IPS-18c (cell line): ENCODE data around the gene DLX3.

Experiments used
- H3K4me3 ChIP-seq: 2 replicates; pipeline ENCODE4 v1.7.0; 2013; ENCODE audit warnings: low read depth, mild to moderate bottlenecking, low read length, moderate library complexity; ENCODE audit not compliant: insufficient read depth
- H3K9me3 ChIP-seq: one replicate; pipeline ENCODE4 v1.6.1; 2013; ENCODE audit warnings: mild to moderate bottlenecking, low read length, moderate library complexity; ENCODE audit not compliant: control insufficient read depth, insufficient read depth

The DLX3 gene

GRCh38 chr17:49985310-49985990 lies 9.6 kb downstream of the DLX3 start:
- Histone ChIP-seq H3K9me3 (no peaks in the 10 kb centered on the region), H3K4me3 (no peak overlapping the region)

DNA sequence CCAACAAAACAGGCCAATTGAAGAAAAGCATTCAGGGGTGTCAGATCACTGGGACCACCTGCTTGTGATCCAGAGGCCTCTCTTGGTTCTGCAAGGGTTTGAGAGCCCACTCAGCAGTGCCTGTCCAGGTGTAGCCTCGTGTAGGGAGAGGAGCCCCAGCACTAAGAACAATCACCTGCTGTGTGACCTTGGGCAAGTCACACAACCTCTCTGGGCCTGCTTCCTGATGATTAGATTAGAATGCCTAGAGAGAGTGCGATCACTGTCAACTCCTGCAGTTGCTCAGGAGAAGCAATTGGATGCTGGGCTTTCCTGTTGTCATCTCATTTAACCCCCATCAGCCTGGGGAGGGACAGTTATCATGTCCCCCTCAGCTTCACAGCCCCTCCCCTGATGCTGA lies 10.2 kb downstream of the DLX3 start:
- Histone ChIP-seq H3K4me3 (no peak overlapping the region), H3K9me3 (no peaks in the 10 kb centered on the region)

- Histone ChIP-seq H3K9me3 (no peaks in the 10 kb centered on the region), H3K4me3 (no peak overlapping the region)
These were observed 10.7 kb downstream of the DLX3 start for GRCh38 chr17:49984283-49984682.

DNA sequence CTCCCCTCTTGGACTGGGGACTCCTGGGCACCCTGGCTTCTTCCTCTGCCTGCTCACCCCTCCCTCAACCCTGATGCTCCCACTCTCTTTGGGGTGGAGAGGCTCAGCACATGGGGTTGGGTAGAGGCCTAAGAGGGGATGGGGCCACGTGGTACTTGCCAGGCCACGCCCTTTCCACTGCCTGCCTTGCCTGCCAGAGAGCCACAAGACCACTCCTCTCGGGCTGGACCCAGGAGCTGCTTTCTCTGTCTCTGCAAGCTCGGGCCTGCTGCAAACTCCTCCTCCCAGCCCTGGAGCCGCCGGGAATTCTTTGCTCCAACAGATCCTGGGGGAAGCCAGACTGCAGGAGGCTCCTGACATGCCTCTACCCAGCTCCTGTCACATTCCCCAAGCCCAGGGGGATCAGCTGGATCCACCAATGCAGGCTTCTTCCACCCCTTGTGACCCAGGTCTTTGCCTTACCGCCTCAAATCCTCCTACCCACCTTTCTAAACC lies 14.3 kb downstream of the DLX3 start:
- Histone ChIP-seq H3K4me3 (no peak overlapping the region), H3K9me3 (no peaks in the 10 kb centered on the region)

DNA sequence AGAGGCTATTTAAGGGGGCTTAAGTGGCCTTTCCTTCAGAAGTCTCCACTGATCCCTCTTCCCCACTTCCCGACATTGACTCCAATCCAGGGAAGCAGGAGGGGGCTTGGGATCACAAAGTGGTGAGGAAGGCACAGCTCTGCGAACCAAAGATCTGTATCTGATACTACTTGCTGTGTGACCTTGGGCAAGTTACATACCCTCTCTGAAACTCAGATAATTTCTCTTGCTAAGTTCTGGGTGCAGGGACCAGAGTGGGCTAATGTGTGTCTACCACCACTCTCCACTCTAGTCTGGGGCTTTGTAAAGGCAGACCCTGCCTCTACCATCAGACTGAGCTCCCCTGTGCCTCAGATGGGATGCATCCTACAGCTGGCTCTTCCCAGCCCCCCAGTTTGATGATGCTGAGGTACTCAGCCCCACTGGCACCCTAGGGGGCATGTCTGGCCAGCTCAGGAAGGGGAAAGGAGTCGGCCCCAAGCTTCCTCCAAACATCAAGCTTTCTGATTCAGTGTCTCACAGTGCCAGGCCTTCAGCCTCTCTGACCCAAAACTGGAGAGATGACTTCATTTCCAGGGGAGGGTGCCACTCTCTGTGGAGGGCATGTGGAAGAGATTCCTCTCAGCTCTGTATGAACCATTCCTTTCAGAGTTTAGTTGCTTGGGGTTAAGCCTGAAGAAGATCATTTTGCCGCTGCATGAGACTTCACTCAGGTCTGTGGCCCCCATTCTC lies 15.1 kb downstream of the DLX3 start:
- Histone ChIP-seq H3K9me3 (no peaks in the 10 kb centered on the region), H3K4me3 (no peak overlapping the region)

DNA sequence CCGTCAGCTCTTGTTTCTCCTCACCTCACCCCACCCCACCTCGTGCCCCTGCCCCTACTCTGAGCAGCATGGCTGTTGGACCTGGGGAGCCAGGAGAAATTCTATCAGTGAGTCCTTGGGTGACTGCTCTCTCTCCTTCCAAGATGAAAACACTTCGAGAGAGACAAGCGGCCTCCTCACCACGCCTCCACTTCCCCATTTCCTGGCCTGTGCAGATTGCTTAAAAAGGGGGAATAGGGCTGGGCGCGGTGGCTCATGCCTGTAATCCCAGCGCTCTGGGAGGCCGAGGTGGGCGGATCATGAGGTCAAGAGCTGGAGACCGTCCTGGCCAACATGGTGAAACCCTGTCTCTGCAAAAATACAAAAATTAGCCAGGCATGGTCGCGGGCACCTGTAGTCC lies 16.5 kb downstream of the DLX3 start:
- Histone ChIP-seq H3K4me3 (no peak overlapping the region), H3K9me3 (no peaks in the 10 kb centered on the region)

- Histone ChIP-seq H3K9me3 (no peaks in the 10 kb centered on the region), H3K4me3 (no peak overlapping the region)
These were observed 17.3 kb downstream of the DLX3 start for GRCh38 chr17:49977463-49978389.

DNA sequence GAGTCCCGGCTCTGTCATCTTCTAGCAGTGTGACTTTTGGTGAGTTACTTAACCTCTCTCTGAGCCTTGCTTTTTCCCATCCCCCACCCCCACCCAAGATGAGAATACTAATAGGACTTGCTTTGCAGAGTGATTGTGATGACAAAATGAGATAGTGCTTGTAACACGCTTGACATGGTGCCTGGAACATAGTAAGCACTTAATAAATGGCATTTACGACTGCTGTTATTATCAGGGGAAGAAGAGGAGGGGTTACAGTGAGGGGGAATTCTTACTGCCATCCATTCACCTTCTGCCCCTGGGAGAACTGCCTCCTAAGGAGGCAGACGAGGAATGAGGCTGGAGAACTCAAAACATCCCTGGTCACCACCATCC lies 18.2 kb downstream of the DLX3 start:
- Histone ChIP-seq H3K4me3 (no peak overlapping the region), H3K9me3 (no peaks in the 10 kb centered on the region)

DNA sequence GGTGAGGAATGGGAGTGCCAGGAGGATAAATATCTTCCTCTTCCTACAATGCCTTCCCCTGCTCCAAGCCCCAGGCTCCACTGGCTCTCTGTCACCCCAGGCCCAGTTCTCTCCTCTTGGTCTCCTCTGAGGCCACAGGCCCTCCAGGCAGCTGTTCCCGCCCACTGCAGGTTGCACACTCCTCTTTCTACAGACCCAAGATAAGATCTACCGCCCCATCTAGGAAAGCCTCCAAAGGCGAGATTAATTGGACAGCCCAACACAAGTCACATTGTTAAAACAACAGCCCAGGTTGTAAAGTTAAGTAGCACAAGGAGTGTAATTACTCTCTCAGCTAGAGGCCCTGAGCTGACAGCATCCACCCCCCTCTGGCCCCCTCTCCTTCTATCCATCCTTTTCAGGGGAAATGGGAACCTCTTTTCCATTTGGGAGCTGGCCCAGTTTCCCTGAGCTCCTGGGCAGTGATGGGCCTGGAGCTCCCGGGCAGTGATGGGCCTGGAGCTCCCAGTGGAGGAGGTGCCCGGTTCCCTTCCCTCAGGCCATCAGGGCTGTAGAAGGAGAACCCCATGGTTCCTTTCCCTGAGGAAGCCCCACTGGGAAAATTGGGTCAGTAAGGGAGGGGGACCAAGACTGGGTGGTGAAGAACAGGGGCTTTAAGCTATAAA lies 18.7 kb downstream of the DLX3 start:
- Histone ChIP-seq H3K9me3 (no peaks in the 10 kb centered on the region), H3K4me3 (no peak overlapping the region)

GRCh38 chr17:49975531-49975930 lies 19.5 kb downstream of the DLX3 start:
- H3K4me3 ChIP-seq, result 0 out of 2 replicates have a peak overlapping the region, but pooled peaks have one; percentile 4
- H3K9me3 ChIP-seq, result no peaks in the 10 kb centered on the region

GRCh38 chr17:49973271-49973615 lies 21.8 kb downstream of the DLX3 start:
- H3K4me3 ChIP-seq, result peak overlapping the region; percentile 40

DNA sequence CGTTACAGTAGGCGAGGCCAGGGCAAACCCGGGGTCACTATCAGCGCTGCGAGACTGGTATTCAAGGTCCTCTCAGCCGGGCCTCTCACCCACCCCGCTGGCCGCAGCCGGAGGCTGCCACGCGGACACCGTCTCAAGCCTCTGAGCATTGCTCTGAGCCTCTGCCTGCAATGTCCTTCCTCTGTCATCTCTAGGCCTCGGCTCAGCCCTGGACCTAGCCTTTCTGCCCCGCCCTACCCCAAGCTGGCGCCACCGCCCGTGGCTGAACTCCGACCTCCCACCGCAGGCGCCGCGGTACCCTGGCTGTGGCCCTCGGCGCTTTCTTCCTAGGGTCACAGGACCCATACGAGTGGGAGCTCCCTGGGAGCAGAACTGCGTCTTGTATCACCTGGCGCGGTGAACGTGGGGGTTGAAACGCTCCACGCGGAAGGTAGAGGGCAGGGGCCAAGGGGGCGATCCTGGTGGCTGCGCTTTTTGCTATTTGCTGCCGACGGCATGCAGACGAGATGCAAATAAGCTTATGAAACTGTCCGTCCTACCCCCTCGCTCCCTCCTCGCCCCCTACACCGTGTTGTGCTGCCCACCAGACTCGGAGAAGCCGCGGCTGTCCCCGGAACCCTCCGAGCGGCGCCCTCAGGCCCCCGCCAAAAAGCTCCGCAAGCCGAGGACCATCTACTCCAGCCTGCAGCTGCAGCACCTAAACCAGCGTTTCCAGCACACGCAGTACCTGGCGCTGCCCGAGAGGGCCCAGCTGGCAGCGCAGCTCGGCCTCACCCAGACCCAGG lies 22.3 kb downstream of the DLX3 start:
- peak overlapping the region; percentile 40 for H3K4me3 ChIP-seq
- H3K9me3 ChIP-seq, result no peaks in the 10 kb centered on the region

More at GRCh38 chr17:49973271-49973615, 21.8 kb downstream of the DLX3 start:
- no peaks in the 10 kb centered on the region for H3K9me3 ChIP-seq

- Histone ChIP-seq H3K4me3 (peak overlapping the region; percentile 40), H3K9me3 (peaks cover under 1% of the 10 kb centered on the region)
These were observed 23.1 kb downstream of the DLX3 start for GRCh38 chr17:49971848-49972485.

- peaks cover 2% of the 10 kb centered on the region for H3K9me3 ChIP-seq
- peak overlapping the region; percentile 40 for H3K4me3 ChIP-seq
These were observed 23.7 kb downstream of the DLX3 start for GRCh38 chr17:49971199-49971847.

GRCh38 chr17:49970498-49970897 lies 24.5 kb downstream of the DLX3 start:
- 0 out of 2 replicates have a peak overlapping the region, but pooled peaks have one; percentile 4 for H3K4me3 ChIP-seq
- H3K9me3 ChIP-seq, result peaks cover 2% of the 10 kb centered on the region
